Lower leg skin (tissue), 4 donors: ENCODE data around the gene LHFPL3. TPM values are rescaled to one million over a fixed set of nuclear protein-coding genes. Genes with fewer than 3 reads are reported as not detected.

Experiments
- DNase-seq, 2 donors: peaks; one replicate each; pipeline ENCODE4 v3.0.0-alpha.2; 2019; ENCODE audit warnings: low spot score in 2 of 2
- H3K4me3 ChIP-seq: fragments of 200-600 bp; sonication (generic); 2 replicates; pipeline ENCODE4 v1.5.1; 2017; ENCODE audit warnings: mild to moderate bottlenecking, low read depth; ENCODE audit not compliant: poor library complexity, severe bottlenecking
- CTCF ChIP-seq, 3 donors: fragments of 450-650 bp; IDR thresholded peaks; one replicate each; pipeline ENCODE4 v1.5.1; 2016; ENCODE audit warnings: antibody characterized with exemption in 3 of 3, mild to moderate bottlenecking in 3 of 3, moderate library complexity in 2 of 3
- POLR2A ChIP-seq, 2 donors: fragments of 450-650 bp; IDR thresholded peaks; one replicate each; pipeline ENCODE4 v1.6.1; 2016 to 2017; ENCODE audit warnings: antibody characterized with exemption in 2 of 2, mild to moderate bottlenecking in 1 of 2, moderate library complexity in 1 of 2
- WGBS, 2 donors: methylation state at CpG; one replicate each; pipeline ENCODE4 v1.1.5; 2018; 5-methylcytosine and 5-hydroxymethylcytosine counted together
- intact Hi-C: fragments of 100-400 bp; cut with DNase I; formaldehyde crosslinking; loops from one replicate; pipeline ENCODE4 v1.15.0; 2023; ENCODE audit warnings: low total_unique reads
- total RNA-seq, 4 donors: library from RNA; depleted of rRNA; stranded (reverse); fragments of >200 nt; gene quantifications; one replicate each; pipeline ENCODE4 v1.1.0, GENCODE V29; 2016

Gene LHFPL3
- total RNA-seq, 4 donors from 2014 or later, result 0.16 to 2.4 TPM; not detected in 2

- no peak for DNase-seq
- 61 to 65% methylated on average over 4 of the region's 4 CpGs for WGBS, 2 donors
- no peak overlapping the region for H3K4me3 ChIP-seq
- TF ChIP-seq POLR2A (IDR thresholded peaks at IDR 0.05) (no peak), CTCF (IDR thresholded peaks at IDR 0.05) (no peak)
- intact Hi-C loops, result no loop called here
These were observed 31.5 kb upstream of the LHFPL3 start for GRCh38 chr7:104296900-104297299.

- 63 to 81% methylated on average over 3 of the region's 3 CpGs for WGBS, 2 donors
- TF ChIP-seq POLR2A (IDR thresholded peaks at IDR 0.05), result no peak
- TF ChIP-seq CTCF (IDR thresholded peaks at IDR 0.05), result no peak
- no peak overlapping the region for H3K4me3 ChIP-seq
- no peak for DNase-seq
- intact Hi-C loops, result no loop called here
These were observed 29.1 kb upstream of the LHFPL3 start for GRCh38 chr7:104299323-104299722.

GRCh38 chr7:104299777-104300176 is 28.6 kb upstream of the LHFPL3 start:
- TF ChIP-seq POLR2A (IDR thresholded peaks at IDR 0.05) (no peak), CTCF (IDR thresholded peaks at IDR 0.05) (no peak)
- intact Hi-C loops, result no loop called here
- WGBS, 2 donors, result 50% methylated on average over 4 of the region's 4 CpGs
- H3K4me3 ChIP-seq, result no peak overlapping the region
- DNase-seq, result no peak

GRCh38 chr7:104306793-104307192 is 21.6 kb upstream of the LHFPL3 start:
- intact Hi-C loops, result no loop called here
- H3K4me3 ChIP-seq, result no peak overlapping the region
- 68 to 82% methylated on average over 4 of the region's 4 CpGs for WGBS, 2 donors
- DNase-seq, result no peak
- TF ChIP-seq POLR2A (IDR thresholded peaks at IDR 0.05) (no peak), CTCF (IDR thresholded peaks at IDR 0.05) (no peak)

GRCh38 chr7:104317948-104318629 is 10.3 kb upstream of the LHFPL3 start:
- H3K4me3 ChIP-seq, result no peak overlapping the region
- whole genome bisulfite sequencing, 2 donors, result 65 to 68% methylated on average over 5 of the region's 5 CpGs
- no peak for DNase-seq
- intact Hi-C loops, result no loop called here
- TF ChIP-seq POLR2A (IDR thresholded peaks at IDR 0.05), result no peak
- TF ChIP-seq CTCF (IDR thresholded peaks at IDR 0.05), result no peak

GRCh38 chr7:104327534-104327933 is 869 bp upstream of the LHFPL3 start:
- DNase-seq, result no peak
- 41 to 48% methylated on average over 7 of the region's 7 CpGs for WGBS, 2 donors
- intact Hi-C loops, result no loop called here
- no peak for TF ChIP-seq POLR2A (IDR thresholded peaks at IDR 0.05)
- no peak for TF ChIP-seq CTCF (IDR thresholded peaks at IDR 0.05)
- no peak overlapping the region for H3K4me3 ChIP-seq
